Measurements from ENCODE around the gene TAF12.
A peak's percentile ranks its signal among the peaks of the same experiment; 100 is the strongest.
"Not testable (repeated sequence)": the region's sequence is repeated elsewhere in the genome, so short reads cannot be mapped to it uniquely, and the experiment has no call there.

Gene TAF12

GRCh38 chr1:28645406-28645805, 2.5 kb upstream of the TAF12 start:
- not testable (repeated sequence) for DNase-seq (ENCODE audit: low read depth in 2 of 2)

GRCh38 chr1:28644494-28644893, 1.6 kb upstream of the TAF12 start:
- no peak for DNase-seq (ENCODE audit: low read depth in 2 of 2)

- no peak for DNase-seq (ENCODE audit: low read depth in 2 of 2)
Observed at GRCh38 chr1:28642056-28642846, 616 bp downstream of the TAF12 start.

- no peak for DNase-seq (ENCODE audit: low read depth in 2 of 2)
Observed at GRCh38 chr1:28640766-28641165, 2.1 kb downstream of the TAF12 start.

GRCh38 chr1:28632560-28632959, 10.3 kb downstream of the TAF12 start:
- DNase-seq (ENCODE audit: low read depth in 2 of 2), result no peak

GRCh38 chr1:28631713-28632112, 11.2 kb downstream of the TAF12 start:
- DNase-seq (ENCODE audit: low read depth in 2 of 2), result no peak

- no peak for DNase-seq (ENCODE audit: low read depth in 2 of 2)
Observed at GRCh38 chr1:28613175-28613574, 29.7 kb downstream of the TAF12 start.

GRCh38 chr1:28606771-28607170, 36.1 kb downstream of the TAF12 start:
- no peak for DNase-seq (ENCODE audit: low read depth in 2 of 2)

GRCh38 chr1:28604962-28605361, 37.9 kb downstream of the TAF12 start:
- DNase-seq (ENCODE audit: low read depth in 2 of 2), result no peak

- DNase-seq (ENCODE audit: low read depth in 2 of 2), result no peak
Observed at GRCh38 chr1:28604411-28604810, 38.5 kb downstream of the TAF12 start.

- peak; percentile 53 to 58 for DNase-seq (ENCODE audit: low read depth in 2 of 2)
Observed at GRCh38 chr1:28602536-28603439, 40.1 kb downstream of the TAF12 start.

- DNase-seq (ENCODE audit: low read depth in 2 of 2), result peak; percentile 60
Observed at GRCh38 chr1:28601696-28602095, 41.2 kb downstream of the TAF12 start.

- not testable (repeated sequence) for DNase-seq (ENCODE audit: low read depth in 2 of 2)
Observed at GRCh38 chr1:28596276-28596675, 46.6 kb downstream of the TAF12 start.

GRCh38 chr1:28595412-28596191, 47.3 kb downstream of the TAF12 start:
- no peak for DNase-seq (ENCODE audit: low read depth in 2 of 2)

GRCh38 chr1:28594686-28595411, 48.0 kb downstream of the TAF12 start:
- not testable (repeated sequence) for DNase-seq (ENCODE audit: low read depth in 2 of 2)

- DNase-seq (ENCODE audit: low read depth in 2 of 2), result not testable (repeated sequence)
Observed at GRCh38 chr1:28593988-28594356, 48.9 kb downstream of the TAF12 start.

- no peak for DNase-seq (ENCODE audit: low read depth in 2 of 2)
Observed at GRCh38 chr1:28592321-28593071, 50.4 kb downstream of the TAF12 start.

- DNase-seq (ENCODE audit: low read depth in 2 of 2), result no peak
Observed at GRCh38 chr1:28591708-28592320, 51.1 kb downstream of the TAF12 start, which contains the start of gene RAB42. RAB42 (plus strand) TSS chr1:28592265; CDS start chr1:28592512, 247 bp downstream.

GRCh38 chr1:28586585-28587391, 56.1 kb downstream of the TAF12 start:
- DNase-seq (ENCODE audit: low read depth in 2 of 2), result not testable (repeated sequence)
